Measurements from ENCODE around the gene TIMP4.

Gene TIMP4

DNA sequence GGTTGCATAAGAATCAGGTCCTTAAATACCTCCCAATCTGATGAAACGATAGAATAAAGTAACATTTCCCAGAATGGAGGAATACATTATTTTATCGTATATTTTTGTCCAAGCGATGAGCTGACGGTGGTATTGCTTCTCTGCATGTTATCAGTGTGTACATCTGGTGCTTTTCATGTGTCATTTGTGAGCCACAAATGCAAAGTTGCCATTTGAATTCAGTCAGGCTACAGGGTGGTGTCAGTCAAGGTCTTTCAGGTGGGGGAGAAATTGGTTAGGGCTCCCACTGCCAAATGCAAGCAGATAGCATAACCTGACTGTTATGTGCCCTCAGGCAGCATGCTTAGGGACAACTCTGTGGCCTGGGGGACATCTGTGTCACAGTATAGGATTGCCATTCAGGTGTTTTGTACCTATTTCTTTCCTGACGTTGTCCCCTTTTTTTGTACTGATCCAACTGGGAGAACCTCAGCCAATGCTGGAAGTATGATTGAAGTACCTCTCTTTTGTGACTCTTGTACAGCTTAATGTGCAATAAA is 26.5 kb upstream of the TIMP4 start:
- DNase-seq = no peak

DNA sequence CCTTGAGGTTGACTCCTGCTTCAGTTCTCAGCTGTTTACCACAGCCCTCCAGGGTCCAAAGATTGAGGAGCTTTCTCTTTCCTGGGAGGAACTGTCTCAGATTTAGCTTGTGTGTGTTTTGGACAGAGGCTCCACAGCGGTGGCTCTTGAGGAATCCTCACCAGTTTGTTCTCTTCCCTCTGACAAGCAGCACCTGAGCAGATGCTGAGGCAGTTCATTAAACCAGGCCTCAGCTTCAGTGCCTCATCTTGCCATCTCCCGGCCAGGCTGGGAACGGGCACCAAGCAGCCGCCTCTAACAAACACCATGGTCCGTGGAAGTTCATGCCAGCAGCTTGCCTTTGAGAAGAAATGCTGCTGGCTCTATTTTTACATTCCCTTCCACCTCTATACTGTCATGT is 25.8 kb upstream of the TIMP4 start:
- no peak for DNase-seq

GRCh38 chr3:12182687-12183441 is 24.2 kb upstream of the TIMP4 start:
- DNase-seq = no peak

GRCh38 chr3:12181806-12182205 is 23.1 kb upstream of the TIMP4 start:
- no peak for DNase-seq

DNA sequence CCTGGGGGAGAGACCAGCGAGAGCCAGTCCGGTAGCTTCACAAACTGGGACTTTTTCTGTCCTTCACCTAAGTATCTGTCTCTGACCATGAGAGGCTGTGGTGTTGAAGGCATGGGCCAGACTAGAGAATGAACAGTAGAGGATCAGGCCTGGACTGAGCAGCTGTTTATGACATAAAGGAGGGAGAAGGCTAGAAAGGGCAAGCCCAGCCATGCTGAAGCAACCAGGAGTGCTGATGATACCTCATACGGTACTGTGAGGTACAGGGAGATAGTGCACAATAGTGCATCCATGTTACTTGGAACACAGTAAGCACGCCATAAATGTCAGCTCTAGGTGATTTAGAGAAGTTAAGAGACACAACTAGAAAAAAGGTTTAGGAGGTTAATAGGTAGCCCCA is 22.6 kb upstream of the TIMP4 start:
- DNase-seq = no peak

DNA sequence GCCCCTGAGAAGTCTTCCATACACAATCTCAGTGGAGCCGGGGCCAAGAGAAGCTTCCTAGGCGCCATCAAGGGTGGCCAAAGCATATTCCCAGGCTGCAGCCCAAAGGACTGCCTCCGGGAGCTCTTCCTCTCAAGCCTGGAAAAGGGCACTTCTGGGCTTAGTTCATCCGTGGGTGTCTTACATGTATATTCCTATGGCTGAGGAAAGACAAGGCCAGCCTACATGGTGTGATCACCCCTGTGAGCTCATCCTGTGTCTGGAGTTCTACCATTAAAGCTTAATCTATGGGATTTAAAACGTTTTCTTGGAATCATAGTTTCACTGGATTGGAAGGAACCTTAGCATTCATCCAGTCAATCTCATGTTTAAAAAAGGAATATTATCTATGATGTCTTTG is 21.9 kb upstream of the TIMP4 start:
- peak in 3 of 4 experiments; percentile 66 to 72 (median 68) for DNase-seq

- peak; percentile 36 to 60 (median 48) for DNase-seq
These were observed 21.5 kb upstream of the TIMP4 start for GRCh38 chr3:12180218-12180617.

DNA sequence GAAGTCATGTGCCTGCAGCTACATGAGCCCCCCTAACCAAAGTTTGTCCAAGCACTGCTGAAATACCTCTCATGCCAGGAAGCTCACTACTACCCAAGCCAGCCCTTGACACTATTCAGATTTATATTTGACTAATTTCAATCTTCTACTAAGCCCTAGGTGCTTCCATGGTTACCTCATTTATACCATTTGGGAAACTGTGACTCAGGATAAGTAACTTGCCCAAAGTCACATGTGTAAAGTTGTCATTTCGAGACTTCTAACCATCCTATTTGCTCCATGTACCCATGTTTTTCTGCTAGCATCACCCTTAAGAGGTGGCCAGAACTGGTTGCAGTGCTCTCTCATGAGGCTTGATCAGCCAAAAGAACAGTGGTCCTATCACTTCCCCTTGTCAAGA is 20.7 kb upstream of the TIMP4 start:
- no peak for DNase-seq

DNA sequence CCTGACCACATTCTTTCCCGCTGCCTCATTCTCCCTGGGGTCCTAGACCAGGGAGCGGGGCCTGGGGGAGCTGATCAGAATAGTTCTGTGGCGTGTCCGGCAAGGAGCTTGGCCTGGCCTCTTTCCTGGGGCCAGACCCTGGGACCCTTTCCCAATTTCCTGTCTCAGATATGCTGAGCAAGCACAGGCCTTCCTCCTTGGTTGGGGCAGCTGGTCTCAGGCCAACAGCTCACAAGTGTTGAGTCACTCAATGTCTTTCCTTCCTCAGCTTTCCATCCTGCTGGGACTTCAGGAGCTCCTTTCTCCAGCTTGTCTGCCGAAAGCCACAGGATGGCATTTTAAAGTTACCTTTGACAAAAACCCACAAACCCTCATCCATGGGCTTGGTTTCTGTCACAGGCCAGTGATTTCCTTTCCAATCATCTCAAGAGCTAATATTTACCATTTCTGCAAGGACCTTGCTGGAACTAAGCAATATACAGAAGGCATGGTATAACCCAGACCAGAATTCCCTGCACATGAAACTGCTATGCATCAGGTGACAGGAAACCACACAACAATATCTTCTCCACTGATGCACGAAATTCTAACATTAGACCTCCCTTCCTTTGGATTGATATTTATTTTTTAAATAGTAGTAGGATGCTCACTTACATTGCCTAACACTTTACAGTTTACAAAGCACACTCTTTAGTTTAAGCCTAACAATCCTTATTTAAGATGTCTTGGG is 19.5 kb upstream of the TIMP4 start:
- peak; percentile 41 to 66 (median 62) for DNase-seq

DNA sequence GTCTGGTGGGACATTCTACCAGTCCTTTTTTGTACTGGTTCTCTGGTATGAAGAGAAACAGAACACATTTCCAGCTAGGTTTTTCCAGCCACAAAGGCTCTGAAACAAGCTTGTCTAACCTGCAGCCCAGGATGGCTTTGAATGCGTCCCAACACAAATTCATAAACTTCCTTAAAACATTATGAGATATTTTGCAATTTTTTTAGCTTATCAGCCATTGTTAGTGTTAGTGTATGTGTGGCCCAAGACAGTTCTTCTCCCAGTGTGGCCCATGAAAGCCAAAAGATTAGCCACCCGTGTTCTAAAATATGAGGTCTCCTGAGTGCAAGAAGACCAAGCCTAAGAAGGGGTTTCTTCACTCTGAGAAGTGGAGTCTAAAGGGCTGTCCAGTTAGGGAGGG is 18.4 kb upstream of the TIMP4 start:
- peak in 2 of 4 experiments; percentile 28 to 53 for DNase-seq

GRCh38 chr3:12175844-12176453 is 17.2 kb upstream of the TIMP4 start:
- DNase-seq = peak; percentile 44 to 71 (median 61)

GRCh38 chr3:12175137-12175593 is 16.5 kb upstream of the TIMP4 start:
- DNase-seq = no peak

DNA sequence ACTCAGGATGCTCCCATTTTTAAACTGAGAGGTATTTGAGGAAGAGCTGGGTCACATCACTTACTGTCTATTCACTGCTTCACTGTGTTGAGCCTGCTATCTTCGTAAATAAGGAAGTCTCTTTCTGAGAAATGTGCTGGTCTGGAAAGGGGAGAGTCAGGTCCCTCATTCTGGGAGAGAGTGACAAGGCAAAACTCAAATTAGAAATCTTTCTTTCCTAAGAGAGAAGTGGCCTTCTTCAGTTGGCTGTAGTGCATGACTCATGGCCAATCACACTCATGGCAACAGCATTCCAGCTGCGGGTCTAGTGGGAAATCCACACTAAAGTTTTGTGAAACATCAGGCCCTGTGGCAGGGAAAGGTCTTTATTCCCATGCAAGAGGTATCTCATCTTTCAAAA is 11.5 kb upstream of the TIMP4 start:
- peak; percentile 62 to 83 (median 73) for DNase-seq

DNA sequence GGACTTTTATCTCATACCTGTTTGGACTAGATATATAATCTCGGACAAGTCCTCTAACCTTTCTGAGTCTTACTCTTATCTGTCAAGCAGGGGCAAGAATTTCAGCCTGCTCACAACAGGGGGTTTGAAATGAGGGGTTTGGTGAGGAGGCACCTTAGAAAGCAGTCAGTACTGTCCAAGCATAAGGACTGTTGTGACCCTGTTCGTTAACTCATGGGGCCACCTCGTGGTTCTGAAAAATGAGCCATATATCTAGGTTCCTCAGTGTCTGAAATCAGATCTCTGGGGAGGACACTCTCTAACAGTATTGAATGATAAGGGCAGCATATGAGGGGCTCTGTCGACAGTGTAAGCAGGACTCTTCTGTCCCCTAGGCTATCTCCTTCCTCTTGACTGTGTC is 7.2 kb upstream of the TIMP4 start:
- DNase-seq = no peak

- DNase-seq = no peak
These were observed 502 bp upstream of the TIMP4 start for GRCh38 chr3:12159227-12159601.

GRCh38 chr3:12157026-12157425 is 1.7 kb downstream of the TIMP4 start:
- DNase-seq = no peak

DNA sequence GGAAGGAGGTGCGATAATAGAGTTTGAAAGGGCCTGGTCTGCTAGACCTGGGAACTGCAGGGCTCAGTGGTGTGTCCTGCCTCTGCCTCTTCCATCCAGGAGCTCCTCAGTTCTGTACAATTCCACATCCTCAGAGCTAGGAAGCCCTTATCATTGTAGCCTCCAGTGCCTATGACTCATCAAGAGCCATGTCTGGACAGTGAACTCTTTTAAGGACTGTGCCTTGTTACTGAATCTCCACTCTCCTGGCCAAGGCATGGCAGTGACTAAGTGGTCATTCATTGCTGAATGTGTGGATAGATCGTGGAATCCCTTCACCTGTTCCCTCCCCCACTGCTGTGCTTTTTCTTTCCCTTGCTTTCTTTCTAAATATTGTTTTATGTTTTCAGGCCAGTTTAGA is 2.9 kb downstream of the TIMP4 start:
- peak in 2 of 4 experiments; percentile 30 to 39 for DNase-seq

DNA sequence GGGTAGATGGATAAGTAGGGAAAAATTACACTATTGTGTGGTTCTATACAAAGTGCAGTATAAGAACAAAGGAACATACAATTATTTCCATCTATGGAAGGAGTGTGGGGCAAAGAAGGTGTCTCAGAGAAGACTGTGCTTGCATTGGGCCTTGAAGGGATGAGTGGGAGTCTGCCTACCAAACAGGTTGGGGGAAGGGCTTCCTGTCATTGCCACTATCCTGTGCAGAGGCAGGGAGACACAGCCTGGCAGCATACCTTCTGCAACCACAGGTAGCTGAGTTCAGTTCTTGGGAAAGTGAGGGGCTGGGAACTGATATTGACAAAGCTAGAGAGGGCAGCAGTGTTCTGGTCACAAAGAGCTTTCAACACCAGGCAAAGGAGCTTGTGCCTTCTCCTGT is 3.4 kb downstream of the TIMP4 start:
- DNase-seq = no peak

GRCh38 chr3:12154151-12154550 is 4.6 kb downstream of the TIMP4 start:
- DNase-seq = no peak

- DNase-seq = no peak
These were observed 8.6 kb downstream of the TIMP4 start for GRCh38 chr3:12150112-12150511.

- no peak for DNase-seq
These were observed 9.7 kb downstream of the TIMP4 start for GRCh38 chr3:12149029-12149428.

DNA sequence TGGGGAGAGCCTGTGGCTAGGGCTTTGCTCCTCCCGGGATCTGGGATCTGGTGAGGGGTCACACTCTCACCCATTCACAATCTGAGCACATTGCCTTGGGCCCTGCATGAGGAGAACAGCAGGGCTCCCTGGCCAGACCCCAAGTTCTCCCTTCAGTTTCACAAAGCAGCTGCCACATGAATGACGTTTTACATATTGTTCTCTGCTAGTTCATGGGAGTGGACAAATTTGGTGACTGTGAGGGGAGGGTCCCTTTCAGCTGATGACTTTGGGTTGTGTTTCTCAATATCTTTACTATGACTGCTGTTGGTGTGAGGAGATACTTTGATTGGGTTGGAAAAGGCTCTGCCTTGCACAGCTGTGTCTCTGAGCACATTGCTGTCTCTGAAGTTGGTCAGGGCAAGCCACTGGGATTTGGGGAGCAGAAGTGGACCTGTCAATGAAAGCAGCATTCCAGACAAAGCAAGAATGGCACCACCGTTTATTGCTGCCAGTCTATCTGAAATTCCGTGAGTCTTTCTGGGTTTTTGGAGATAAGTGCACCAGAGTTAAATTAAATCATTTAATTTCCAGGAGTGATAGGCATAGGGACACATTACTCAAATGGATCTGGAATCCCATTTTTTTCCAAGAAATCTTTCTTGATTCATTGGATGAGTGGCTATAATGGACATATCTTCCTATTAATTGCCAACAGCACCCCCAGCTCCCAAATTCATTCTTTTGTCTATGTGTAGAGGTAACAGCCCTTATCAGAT is 10.3 kb downstream of the TIMP4 start:
- no peak for DNase-seq

Data from suppressor macrophage (primary cell).